HG03575 (cell line): ENCODE results near the gene DUS1L.

Experiments
- ATAC-seq: cut with Tn5 transposase; IDR thresholded peaks from one replicate; pipeline ENCODE4 v1.9.1; 2021; ENCODE audit not compliant: unreplicated experiment, insufficient number of reproducible peaks, low FRiP score; ENCODE audit errors: extremely low read depth

DUS1L gene

GRCh38 chr17:82080048-82080788 lies 14.6 kb upstream of the DUS1L start:
- no peak for ATAC-seq

- no peak for ATAC-seq
Measured at GRCh38 chr17:82079001-82079677, 13.5 kb upstream of the DUS1L start.

- no peak for ATAC-seq
Measured at GRCh38 chr17:82078433-82078832, 12.8 kb upstream of the DUS1L start.

- ATAC-seq, result no peak
Measured at GRCh38 chr17:82077617-82078358, 12.2 kb upstream of the DUS1L start.

GRCh38 chr17:82076785-82077591 lies 11.4 kb upstream of the DUS1L start:
- no peak for ATAC-seq

GRCh38 chr17:82076018-82076784 lies 10.6 kb upstream of the DUS1L start:
- no peak for ATAC-seq

- no peak for ATAC-seq
Measured at GRCh38 chr17:82073446-82073845, 7.8 kb upstream of the DUS1L start.

- ATAC-seq, result no peak
Measured at GRCh38 chr17:82072827-82073226, 7.2 kb upstream of the DUS1L start.

GRCh38 chr17:82070611-82071010 lies 5.0 kb upstream of the DUS1L start:
- ATAC-seq, result no peak

GRCh38 chr17:82065193-82065637 lies 389 bp downstream of the DUS1L start:
- ATAC-seq, result no peak

- no peak for ATAC-seq
Measured at GRCh38 chr17:82064433-82065192, 991 bp downstream of the DUS1L start.

GRCh38 chr17:82063424-82064415 lies 1.9 kb downstream of the DUS1L start:
- no peak for ATAC-seq

- no peak for ATAC-seq
Measured at GRCh38 chr17:82062984-82063368, 2.6 kb downstream of the DUS1L start.

- no peak for ATAC-seq
Measured at GRCh38 chr17:82062076-82062983, 3.3 kb downstream of the DUS1L start.

GRCh38 chr17:82061047-82061925 lies 4.3 kb downstream of the DUS1L start:
- ATAC-seq, result no peak
